HepG2 (cell line): ENCODE results near the gene LLGL2. TPM values are rescaled to one million over a fixed set of nuclear protein-coding genes. Genes with fewer than 3 reads are reported as not detected.

Source experiments
- ADNP ChIP-seq: sonication (generic); formaldehyde crosslinking; IDR thresholded peaks from 2 replicates; pipeline ENCODE4 v1.4.0; 2020; ENCODE audit warnings: missing genetic modification reagents
- BCL6 ChIP-seq: IDR thresholded peaks from 2 replicates; pipeline ENCODE4 v1.6.1; 2016; ENCODE audit warnings: missing genetic modification reagents, missing compliant biosample characterization
- GABPA ChIP-seq, 2 experiments: IDR thresholded peaks; 2 replicates each; pipeline ENCODE4 v1.6.1; 2011 to 2016; ENCODE audit warnings: low read depth in 2 of 2, low read length in 1 of 2, missing biosample characterization in 1 of 2, missing genetic modification characterization in 1 of 2
- HNRNPL ChIP-seq: fragments of 200-400 bp; formaldehyde crosslinking; IDR thresholded peaks from 2 replicates; pipeline ENCODE4 v1.6.1; 2017; ENCODE audit warnings: mild to moderate bottlenecking, low read depth, low read length
- JUN ChIP-seq: sonication (generic); formaldehyde crosslinking; IDR thresholded peaks from 2 replicates; pipeline ENCODE4 v1.4.0; 2020; ENCODE audit warnings: mild to moderate bottlenecking, missing genetic modification reagents
- ZFP82 ChIP-seq: sonication (generic); formaldehyde crosslinking; IDR thresholded peaks from 2 replicates; pipeline ENCODE4 v1.5.1; 2020; ENCODE audit warnings: mild to moderate bottlenecking, missing genetic modification reagents, borderline replicate concordance
- ZNF225 ChIP-seq: sonication (generic); formaldehyde crosslinking; IDR thresholded peaks from 2 replicates; pipeline ENCODE4 v1.4.0; 2020; ENCODE audit warnings: mild to moderate bottlenecking, missing genetic modification reagents
- ZNF326 ChIP-seq: sonication (generic); formaldehyde crosslinking; IDR thresholded peaks from 2 replicates; pipeline ENCODE4 v1.4.0; 2020; ENCODE audit warnings: missing genetic modification reagents, borderline replicate concordance
- ZNF556 ChIP-seq: sonication (generic); formaldehyde crosslinking; IDR thresholded peaks from 2 replicates; pipeline ENCODE4 v1.4.0; 2020; ENCODE audit warnings: mild to moderate bottlenecking, missing genetic modification reagents, borderline replicate concordance
- ZSCAN21 ChIP-seq: sonication (generic); formaldehyde crosslinking; IDR thresholded peaks from 2 replicates; pipeline ENCODE4 v1.8.0; 2022; ENCODE audit warnings: mild to moderate bottlenecking, missing genetic modification reagents, moderate library complexity, borderline replicate concordance
- ZSCAN30 ChIP-seq: sonication (generic); formaldehyde crosslinking; IDR thresholded peaks from 2 replicates; pipeline ENCODE4 v1.5.0; 2020; ENCODE audit warnings: mild to moderate bottlenecking, missing genetic modification reagents
- ZSCAN31 ChIP-seq: sonication (generic); formaldehyde crosslinking; IDR thresholded peaks from 2 replicates; pipeline ENCODE4 v1.5.0; 2020; ENCODE audit warnings: low read depth, mild to moderate bottlenecking, missing genetic modification reagents
- polyA plus RNA-seq, 8 experiments: library from polyadenylated mRNA; depleted of rRNA in 3 of 8; stranded (reverse) in 7 of 8; unstranded in 1 of 8; fragments of >200 nt; fragmentation: Illumina TruSeq in 4 of 8; extraction: Trizol in 4 of 8; gene quantifications; 2 replicates each; pipeline versions ENCODE4 v1.2.1 to v1.2.3, GENCODE V29; 2011 to 2016; ENCODE audit warnings: low read depth in 4 of 8, missing spikeins in 1 of 8, mixed read lengths in 1 of 8; ENCODE audit not compliant: insufficient read depth in 1 of 8
- total RNA-seq, 5 experiments: library from RNA; depleted of rRNA; stranded (reverse); fragments of >200 nt; fragmentation: Illumina TruSeq; extraction: Trizol; gene quantifications; 2 replicates each; pipeline ENCODE4 v1.2.3, GENCODE V29; 2016; ENCODE audit warnings: low read depth in 1 of 5
- TF ChIP-seq, protein P1 (sequence below): sonication (generic); formaldehyde crosslinking; IDR thresholded peaks from 2 replicates; pipeline ENCODE4; 2020; ENCODE audit warnings: missing genetic modification reagents, mild to moderate bottlenecking, borderline replicate concordance
- TF ChIP-seq, protein P2 (sequence below): sonication (generic); formaldehyde crosslinking; IDR thresholded peaks from 2 replicates; pipeline ENCODE4 v1.8.0; 2022; ENCODE audit warnings: missing genetic modification reagents, low read depth, mild to moderate bottlenecking, borderline replicate concordance
- TF ChIP-seq, protein P3 (sequence below): sonication (generic); formaldehyde crosslinking; IDR thresholded peaks from 2 replicates; pipeline ENCODE4 v1.8.0; 2022; ENCODE audit warnings: mild to moderate bottlenecking, missing genetic modification reagents; ENCODE audit not compliant: insufficient replicate concordance
- TF ChIP-seq, protein P4 (sequence below): sonication (generic); formaldehyde crosslinking; IDR thresholded peaks from 2 replicates; pipeline ENCODE4 v1.9.0; 2021; ENCODE audit warnings: missing genetic modification reagents, mild to moderate bottlenecking, borderline replicate concordance
- TF ChIP-seq, protein P5 (sequence below): sonication (generic); formaldehyde crosslinking; IDR thresholded peaks from 2 replicates; pipeline ENCODE4 v1.4.0; 2020; ENCODE audit warnings: missing genetic modification reagents

Gene LLGL2
- total and polyA plus RNA-seq, 2 of the 13 experiments (the other 11 are each of a cell fraction or from before 2014, with no cell fraction given) = 83.0 to 86.7 TPM

DNA sequence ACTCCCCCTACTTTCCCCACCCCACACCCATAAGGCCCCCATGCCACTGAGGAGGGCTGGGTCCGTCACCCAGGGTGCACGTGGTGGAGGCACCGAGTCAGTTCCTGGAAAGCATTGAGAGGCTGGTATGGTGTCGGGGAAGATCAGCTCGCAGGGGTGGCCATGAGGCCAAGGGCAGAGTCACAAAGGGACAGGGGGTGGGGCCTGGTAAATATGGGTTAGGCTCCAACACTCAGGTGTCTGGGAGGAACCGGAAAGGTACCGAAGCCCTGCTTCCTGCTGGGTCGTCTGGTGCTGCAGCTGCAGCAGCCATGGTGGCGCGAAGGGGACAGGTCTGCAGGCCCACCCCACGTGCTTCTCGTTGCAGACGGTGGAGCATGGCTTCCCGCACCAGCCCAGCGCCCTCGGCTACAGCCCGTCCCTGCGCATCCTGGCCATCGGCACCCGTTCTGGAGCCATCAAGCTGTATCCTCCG, 30.2 kb downstream of the LLGL2 start (continued):
- TF ChIP-seq ZFP82 (no peak), ZNF326 (CRISPR knock-in tag) (no peak), ZNF225 (peak; percentile 25; the same call in 1 of the 2 replicates), BCL6 (peak; percentile 100), ZSCAN30 (CRISPR knock-in tag) (no peak), ZSCAN31 (CRISPR knock-in tag) (0 out of 2 replicates have a peak, but pooled peaks have one; percentile 49), ADNP (CRISPR knock-in tag) (no peak), HNRNPL (0 out of 2 replicates have a peak, but pooled peaks have one; percentile 26), ZNF556 (CRISPR knock-in tag) (no peak), GABPA (IDR thresholded peaks at IDR 0.05; ENCODE audit: low read depth, low read length) (no peak), GABPA (CRISPR knock-in tag; IDR thresholded peaks at IDR 0.05; ENCODE audit: low read depth) (0 out of 2 replicates have a peak, but pooled peaks have one; percentile 38), JUN (CRISPR knock-in tag) (no peak), ZSCAN21 (no peak)
- TF ChIP-seq, protein P1, sequence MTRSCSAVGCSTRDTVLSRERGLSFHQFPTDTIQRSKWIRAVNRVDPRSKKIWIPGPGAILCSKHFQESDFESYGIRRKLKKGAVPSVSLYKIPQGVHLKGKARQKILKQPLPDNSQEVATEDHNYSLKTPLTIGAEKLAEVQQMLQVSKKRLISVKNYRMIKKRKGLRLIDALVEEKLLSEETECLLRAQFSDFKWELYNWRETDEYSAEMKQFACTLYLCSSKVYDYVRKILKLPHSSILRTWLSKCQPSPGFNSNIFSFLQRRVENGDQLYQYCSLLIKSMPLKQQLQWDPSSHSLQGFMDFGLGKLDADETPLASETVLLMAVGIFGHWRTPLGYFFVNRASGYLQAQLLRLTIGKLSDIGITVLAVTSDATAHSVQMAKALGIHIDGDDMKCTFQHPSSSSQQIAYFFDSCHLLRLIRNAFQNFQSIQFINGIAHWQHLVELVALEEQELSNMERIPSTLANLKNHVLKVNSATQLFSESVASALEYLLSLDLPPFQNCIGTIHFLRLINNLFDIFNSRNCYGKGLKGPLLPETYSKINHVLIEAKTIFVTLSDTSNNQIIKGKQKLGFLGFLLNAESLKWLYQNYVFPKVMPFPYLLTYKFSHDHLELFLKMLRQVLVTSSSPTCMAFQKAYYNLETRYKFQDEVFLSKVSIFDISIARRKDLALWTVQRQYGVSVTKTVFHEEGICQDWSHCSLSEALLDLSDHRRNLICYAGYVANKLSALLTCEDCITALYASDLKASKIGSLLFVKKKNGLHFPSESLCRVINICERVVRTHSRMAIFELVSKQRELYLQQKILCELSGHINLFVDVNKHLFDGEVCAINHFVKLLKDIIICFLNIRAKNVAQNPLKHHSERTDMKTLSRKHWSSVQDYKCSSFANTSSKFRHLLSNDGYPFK = no peak
- TF ChIP-seq, protein P2, sequence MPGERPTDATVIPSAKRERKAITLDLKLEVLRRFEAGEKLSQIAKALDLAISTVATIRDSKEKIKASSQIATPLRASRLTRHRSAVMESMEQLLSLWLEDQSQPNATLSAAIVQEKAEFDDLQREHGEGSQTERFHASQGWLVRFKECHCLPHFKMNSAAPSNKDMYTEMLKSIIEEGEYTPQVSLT (CRISPR knock-in tag) = no peak
- TF ChIP-seq, protein P3, sequence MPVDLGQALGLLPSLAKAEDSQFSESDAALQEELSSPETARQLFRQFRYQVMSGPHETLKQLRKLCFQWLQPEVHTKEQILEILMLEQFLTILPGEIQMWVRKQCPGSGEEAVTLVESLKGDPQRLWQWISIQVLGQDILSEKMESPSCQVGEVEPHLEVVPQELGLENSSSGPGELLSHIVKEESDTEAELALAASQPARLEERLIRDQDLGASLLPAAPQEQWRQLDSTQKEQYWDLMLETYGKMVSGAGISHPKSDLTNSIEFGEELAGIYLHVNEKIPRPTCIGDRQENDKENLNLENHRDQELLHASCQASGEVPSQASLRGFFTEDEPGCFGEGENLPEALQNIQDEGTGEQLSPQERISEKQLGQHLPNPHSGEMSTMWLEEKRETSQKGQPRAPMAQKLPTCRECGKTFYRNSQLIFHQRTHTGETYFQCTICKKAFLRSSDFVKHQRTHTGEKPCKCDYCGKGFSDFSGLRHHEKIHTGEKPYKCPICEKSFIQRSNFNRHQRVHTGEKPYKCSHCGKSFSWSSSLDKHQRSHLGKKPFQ (CRISPR knock-in tag) = no peak
- TF ChIP-seq, protein P4, sequence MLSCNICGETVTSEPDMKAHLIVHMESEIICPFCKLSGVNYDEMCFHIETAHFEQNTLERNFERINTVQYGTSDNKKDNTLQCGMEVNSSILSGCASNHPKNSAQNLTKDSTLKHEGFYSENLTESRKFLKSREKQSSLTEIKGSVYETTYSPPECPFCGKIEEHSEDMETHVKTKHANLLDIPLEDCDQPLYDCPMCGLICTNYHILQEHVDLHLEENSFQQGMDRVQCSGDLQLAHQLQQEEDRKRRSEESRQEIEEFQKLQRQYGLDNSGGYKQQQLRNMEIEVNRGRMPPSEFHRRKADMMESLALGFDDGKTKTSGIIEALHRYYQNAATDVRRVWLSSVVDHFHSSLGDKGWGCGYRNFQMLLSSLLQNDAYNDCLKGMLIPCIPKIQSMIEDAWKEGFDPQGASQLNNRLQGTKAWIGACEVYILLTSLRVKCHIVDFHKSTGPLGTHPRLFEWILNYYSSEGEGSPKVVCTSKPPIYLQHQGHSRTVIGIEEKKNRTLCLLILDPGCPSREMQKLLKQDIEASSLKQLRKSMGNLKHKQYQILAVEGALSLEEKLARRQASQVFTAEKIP (CRISPR knock-in tag) = no peak
- TF ChIP-seq, protein P5, sequence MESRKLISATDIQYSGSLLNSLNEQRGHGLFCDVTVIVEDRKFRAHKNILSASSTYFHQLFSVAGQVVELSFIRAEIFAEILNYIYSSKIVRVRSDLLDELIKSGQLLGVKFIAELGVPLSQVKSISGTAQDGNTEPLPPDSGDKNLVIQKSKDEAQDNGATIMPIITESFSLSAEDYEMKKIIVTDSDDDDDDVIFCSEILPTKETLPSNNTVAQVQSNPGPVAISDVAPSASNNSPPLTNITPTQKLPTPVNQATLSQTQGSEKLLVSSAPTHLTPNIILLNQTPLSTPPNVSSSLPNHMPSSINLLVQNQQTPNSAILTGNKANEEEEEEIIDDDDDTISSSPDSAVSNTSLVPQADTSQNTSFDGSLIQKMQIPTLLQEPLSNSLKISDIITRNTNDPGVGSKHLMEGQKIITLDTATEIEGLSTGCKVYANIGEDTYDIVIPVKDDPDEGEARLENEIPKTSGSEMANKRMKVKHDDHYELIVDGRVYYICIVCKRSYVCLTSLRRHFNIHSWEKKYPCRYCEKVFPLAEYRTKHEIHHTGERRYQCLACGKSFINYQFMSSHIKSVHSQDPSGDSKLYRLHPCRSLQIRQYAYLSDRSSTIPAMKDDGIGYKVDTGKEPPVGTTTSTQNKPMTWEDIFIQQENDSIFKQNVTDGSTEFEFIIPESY (CRISPR knock-in tag) = peak; percentile 76; the same call in 1 of the 2 replicates
